Measurements from ENCODE around the gene TST.

GRCh38 chr22:37014835-37015586, 4.2 kb downstream of the TST start:
- TF ChIP-seq CTCF (conservative IDR thresholded peaks at IDR 0.05; ENCODE audit: low read length) (no peak), EZH2phosphoT487 (IDR thresholded peaks at IDR 0.05; ENCODE audit: borderline replicate concordance) (no peak)
